ENCODE measurements around the gene NFASC.

GRCh38 chr1:205066141-205066818 is 195.6 kb downstream of the NFASC start:
- no peak for TF ChIP-seq POLR2A (IDR thresholded peaks at IDR 0.05; ENCODE audit: low read depth, low read length)
- TF ChIP-seq POLR2AphosphoS5 (IDR thresholded peaks at IDR 0.05; ENCODE audit: low read depth, low read length) = no peak
- no peak for TF ChIP-seq TAF1 (IDR thresholded peaks at IDR 0.05; ENCODE audit: low read depth, low read length)
- TF ChIP-seq PAX5 (IDR thresholded peaks at IDR 0.05; ENCODE audit: insufficient read depth, low read length, severe bottlenecking) = no peak
